Measurements from ENCODE around the gene INPP5E.
"Not testable (repeated sequence)": the region's sequence is repeated elsewhere in the genome, so short reads cannot be mapped to it uniquely, and the experiment has no call there.

Gene INPP5E

DNA sequence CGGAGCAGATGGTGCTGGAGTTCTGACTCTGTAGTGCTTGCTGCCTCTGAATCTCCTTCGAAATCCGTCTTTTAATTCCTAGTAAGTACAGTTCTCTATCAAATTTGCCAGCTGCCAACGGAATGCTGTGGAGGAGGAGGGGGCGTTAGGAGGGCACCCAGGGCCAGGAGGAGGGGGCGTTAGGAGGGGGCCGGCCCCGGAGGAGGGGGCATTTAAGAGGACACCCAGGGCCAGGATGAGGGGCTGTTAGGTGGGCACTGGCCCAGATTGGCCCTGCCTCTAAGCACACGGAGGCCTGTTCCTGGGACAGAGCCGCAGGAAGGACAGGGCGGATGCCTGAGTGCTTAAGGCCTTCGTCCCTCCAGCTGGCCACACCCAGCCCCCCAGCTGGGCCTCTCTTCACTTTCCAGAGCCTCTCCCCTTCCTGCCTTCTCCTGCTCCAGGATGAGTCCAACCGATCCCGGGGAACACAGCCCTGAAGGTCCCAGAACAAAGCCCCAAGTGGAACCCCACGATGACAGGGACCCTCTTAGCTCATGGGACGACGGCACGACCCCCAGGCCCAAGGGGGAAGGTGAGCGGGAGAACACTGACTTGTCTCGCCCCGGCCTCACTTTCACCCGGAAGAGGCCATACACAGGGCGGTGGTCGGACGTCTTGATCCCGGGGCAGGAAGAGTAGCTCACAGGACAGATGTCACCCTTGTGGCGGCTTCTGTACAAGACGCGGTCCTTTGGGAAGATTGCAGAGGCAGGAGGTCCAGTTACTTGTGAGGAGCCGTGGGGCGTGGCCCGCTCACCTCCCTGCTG, 9.8 kb downstream of the INPP5E start:
- DNase-seq (ENCODE audit: low spot score), result no peak

DNA sequence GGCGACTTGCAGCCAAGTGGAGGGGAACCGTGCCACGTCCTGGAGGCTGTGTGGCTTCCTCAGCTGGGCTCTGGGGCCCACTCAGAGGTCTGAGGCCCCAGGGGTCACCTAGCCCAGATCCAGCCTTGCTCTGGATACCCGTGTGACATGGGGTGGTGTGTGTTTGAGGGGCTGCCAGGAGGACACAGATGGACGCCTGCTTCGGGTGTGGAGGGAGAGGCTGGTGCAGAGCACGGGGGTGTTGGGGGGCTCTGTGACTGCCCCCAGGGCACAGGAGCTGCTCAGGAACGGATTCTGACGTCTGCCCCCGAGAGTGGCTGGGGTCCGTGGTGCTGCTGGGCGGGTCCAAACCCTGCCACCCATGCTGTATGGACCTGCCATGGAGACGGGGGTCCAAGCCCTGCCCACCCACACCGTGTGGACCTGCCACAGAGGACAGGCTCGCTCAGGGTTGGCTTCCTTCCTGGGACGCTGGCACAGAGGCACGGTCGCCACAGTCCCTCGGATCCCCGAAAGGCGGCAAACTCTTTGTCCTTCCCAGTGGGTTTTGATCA, 10.5 kb downstream of the INPP5E start:
- DNase-seq (ENCODE audit: low spot score), result no peak

DNA sequence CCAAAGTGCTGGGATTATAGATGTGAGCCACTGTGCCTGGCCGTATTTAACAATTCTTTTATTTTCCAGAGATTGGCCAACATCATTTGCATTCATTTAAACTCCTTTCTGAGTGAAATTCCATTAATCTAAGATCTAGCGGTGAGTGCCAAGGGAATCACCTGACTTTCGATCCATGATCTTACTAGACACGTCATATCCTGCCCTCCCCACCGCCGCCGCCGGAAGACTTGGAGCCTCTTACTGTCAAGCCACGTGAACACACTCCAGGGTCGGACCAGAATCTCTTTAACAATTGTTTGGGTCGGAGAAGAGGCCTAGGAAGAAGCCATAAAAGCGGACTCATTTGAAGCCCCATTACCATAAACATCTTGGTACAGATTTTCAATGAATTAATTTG, 12.9 kb downstream of the INPP5E start:
- no peak for DNase-seq (ENCODE audit: low spot score)

DNA sequence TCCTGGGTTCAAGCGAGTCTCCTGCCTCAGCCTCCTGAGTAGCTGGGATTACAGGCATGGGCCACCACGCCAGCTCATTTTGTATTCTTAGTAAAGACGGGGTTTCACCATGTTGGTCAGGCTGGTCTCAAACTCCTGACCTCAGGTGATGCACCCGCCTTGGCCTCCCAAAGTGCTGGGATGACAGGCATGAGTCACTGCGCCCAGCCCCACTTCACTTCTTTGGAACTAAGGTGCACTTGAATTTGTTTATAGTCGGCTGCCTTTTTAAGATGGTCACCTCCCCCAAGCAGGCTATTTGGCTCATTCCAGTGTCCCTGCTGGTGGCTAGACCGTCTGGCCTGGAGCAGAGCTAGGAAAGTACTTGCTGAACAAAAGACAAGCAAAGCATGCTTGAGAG, 14.3 kb downstream of the INPP5E start:
- not testable (repeated sequence) for DNase-seq (ENCODE audit: low spot score)

DNA sequence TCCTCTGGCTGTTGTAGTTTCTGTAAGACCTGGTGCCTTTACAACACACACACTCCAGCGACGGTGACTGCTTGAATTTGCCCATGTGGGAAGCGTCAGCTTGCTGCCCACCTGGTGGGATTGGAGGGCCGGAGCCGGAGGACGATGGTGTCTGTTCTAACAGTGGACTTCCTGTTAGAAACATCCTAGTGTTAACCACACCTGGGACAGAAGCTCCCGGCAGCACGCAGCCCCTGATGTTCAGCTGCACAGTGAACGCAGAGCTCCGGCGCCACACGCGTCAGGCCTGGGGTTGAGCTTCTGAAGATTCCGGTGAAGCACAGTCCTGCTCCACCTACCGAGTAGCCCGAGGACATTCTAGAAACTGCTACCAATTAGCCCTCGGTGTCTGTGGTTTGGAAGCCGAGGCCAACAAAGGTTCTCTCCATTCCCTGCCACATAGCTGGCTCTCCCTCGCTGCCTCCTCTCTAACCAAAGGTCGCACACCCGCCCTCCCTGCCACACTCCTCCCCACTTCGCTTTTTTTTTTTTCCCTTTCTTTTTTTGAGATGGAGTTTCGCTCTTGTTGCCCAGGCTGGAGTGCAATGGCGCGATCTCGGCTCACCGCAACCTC, 14.8 kb downstream of the INPP5E start:
- DNase-seq (ENCODE audit: low spot score), result no peak

DNA sequence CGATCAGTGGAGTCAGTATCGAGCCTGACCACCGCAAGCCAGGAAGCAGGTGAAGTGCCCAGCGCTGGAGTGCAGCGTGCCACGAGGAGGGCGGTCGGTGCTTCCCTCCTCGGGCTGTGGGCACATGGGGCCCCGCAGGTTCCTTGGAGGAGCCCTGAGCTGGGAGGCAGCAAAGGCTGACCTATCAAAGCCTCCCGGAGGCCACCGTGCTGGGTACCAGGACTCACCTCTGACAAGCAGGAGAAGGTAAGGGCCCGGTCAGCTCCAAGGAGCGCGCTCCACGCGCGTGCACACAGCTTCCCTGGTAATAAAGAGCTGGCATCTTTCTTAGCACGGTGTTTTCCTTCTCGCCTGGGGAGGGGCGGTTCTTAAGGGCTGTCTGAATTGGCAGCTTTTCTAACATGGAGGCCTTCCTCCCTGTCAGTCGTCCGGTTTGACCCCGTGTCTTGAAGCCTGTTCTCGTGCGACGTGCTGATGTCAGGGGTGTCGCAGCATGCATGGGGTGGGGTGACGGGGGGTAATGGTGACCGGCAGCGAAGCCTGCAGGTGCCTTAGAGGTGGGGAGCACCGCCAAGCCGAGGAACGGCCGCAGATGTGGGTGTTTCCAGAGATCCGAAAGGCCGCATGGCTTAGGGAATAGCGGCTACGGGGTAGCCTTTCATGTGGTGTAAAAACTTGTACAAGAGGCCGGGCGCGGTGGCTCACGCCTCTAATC, 16.1 kb downstream of the INPP5E start:
- no peak for DNase-seq (ENCODE audit: low spot score)

DNA sequence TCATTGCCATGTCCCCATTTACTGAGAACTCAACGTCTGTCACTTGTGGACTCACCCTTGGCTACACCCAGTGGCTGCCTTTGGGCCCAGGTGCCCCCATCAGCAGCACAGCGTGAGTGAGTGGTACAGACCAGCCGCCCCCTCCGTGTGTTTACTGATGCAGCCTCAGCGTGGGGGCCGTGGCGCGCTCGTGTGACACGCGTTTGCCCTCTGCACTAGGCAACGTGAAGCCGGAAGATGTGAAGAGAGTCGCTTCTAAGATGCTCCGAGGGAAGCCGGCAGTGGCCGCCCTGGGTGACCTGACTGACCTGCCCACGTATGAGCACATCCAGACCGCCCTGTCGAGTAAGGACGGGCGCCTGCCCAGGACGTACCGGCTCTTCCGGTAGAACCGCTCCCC, 16.8 kb downstream of the INPP5E start:
- no peak for DNase-seq (ENCODE audit: low spot score)

DNA sequence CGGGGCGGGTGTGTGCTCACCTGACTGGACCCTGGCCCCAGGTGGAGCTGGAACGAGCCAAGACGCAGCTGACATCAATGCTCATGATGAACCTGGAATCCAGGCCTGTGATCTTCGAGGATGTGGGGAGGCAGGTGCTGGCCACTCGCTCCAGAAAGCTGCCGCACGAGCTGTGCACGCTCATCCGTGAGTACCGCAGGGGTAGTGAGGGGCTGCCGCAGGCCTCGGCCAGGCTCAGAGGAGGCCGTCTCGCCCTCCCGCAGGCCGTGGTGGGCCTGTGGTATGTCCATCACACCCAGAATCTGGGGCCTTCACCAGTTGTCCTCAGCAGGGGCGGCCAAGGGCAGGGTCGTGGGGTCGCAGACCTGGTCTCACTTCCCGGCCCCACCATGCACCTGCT, 17.9 kb downstream of the INPP5E start:
- no peak for DNase-seq (ENCODE audit: low spot score)

DNA sequence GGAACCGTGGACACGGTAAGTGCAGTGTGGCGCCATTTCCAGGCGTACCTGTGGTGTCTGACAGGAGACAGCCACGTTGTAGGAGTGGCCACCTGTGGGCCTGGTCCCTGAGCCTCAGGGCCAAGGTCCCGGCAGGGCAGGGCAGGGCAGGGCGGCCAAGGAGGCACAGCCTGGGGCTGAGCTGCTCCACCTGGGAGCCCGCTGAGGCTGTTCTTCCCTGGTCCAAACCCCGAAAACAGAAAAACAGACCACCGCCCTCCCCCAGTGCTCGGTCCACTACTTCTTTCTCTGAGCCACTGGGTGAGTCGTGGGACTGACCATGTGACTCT, 20.6 kb downstream of the INPP5E start:
- DNase-seq (ENCODE audit: low spot score), result no peak

DNA sequence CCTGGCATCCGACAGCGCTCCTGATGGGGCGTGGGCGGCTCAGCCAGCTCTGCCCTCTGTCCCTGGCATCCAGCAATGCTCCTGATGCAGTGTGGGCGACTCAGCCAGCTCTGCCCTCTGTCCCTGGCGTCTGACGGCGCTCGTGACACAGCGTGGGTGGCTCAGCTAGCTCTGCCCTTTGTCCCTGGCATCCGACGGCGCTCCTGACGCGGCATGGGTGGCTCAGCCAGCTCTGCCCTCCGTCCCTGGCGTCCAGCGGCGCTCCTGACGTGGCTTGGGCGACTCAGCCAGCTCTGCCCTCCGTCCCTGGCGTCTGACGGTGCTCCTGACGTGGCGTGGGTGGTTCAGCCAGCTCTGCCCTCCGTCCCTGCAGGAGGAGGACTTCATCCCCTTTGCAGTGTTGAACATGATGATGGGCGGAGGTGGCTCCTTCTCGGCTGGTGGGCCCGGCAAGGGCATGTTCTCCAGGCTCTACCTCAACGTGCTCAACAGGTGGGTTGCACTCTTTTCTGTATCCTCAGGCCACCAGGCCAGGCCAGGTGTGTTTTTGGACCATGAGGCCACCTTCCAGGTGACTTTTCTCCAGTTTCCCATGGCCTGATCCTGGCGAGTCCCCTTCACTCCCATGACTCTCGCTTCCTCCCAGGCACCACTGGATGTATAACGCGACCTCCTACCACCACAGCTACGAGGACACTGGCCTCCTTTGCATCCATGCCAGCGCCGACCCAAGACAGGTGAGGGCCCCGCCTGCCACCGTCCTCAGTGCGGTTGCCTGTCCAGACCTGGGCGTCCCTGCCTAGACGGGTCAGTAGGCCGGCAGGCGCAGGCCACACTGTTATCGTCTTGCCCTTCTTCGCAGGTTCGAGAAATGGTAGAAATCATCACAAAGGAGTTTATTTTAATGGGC, 21.2 kb downstream of the INPP5E start:
- DNase-seq (ENCODE audit: low spot score), result no peak

DNA sequence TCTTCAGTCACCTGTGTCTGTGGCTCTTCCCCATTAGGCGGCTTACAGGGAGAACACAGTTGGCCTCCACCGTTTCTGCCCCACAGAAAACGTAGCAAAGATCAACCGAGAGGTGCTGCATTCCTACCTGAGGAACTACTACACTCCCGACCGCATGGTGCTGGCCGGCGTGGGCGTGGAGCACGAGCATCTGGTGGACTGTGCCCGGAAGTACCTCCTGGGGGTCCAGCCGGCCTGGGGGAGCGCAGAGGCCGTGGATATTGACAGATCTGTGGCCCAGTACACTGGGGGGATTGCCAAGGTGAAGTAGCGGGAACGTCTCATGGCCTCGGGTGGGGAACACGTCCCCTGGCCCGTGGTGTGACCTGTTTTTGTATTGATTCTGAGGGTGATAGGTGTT, 22.7 kb downstream of the INPP5E start:
- DNase-seq (ENCODE audit: low spot score), result no peak

DNA sequence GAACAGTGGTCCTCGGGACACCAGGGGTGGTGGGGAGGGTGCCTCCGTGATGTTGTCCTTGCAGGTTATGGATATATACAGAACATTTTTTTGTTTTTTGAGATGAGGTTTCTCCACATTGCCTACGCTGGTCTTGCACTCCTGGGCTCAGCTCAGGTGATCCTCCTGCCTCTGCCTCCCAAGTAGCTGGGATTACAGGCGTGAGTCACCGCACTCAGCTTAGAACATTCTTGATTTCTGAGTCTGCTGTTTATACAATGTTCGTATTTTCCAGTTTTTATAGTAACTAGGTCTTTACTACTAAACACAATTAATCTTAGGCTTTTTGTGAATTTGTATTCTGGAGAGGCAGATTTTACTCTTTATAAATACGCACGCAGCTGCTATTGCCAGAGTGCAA, 23.2 kb downstream of the INPP5E start:
- DNase-seq (ENCODE audit: low spot score), result no peak

DNA sequence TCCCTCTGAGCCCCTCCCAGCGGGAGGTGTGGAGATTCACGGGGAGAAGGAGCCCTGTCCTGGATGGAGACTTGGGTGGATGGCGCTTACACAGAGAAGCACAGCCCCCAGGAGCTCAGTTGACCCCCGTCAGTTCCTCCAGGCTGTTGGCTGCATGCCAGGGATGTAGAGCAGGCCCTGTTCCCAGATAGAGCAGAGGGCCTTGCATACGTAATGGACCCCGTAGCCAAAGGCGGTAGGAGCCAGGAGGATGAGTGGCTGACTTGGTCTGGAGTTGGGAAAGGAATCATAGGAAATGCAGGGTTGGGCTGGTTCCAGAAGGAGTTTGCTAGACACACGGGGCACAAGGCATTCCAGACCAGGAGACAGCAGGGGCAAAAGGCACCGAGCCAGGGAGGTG, 26.7 kb downstream of the INPP5E start:
- DNase-seq (ENCODE audit: low spot score), result no peak

DNA sequence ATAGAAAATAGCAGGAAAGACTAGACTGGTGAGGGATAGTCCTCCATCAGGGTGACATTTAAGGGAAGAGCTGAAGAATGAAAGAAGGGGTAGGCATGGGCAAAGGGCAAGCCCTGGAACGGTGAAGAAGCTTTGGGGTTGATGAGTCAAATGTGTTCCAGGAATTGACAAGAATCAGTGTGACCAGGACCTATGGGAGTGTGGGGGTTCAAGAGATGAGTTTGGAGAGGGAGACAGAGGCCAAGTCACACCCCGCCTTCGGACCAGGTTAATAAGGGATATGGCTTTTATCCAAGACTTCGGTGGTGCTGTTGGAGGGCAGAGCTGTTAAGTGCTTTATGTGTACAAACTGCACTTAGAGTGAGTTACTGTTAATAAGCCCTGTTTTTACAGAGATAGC, 28.3 kb downstream of the INPP5E start:
- DNase-seq (ENCODE audit: low spot score), result no peak

DNA sequence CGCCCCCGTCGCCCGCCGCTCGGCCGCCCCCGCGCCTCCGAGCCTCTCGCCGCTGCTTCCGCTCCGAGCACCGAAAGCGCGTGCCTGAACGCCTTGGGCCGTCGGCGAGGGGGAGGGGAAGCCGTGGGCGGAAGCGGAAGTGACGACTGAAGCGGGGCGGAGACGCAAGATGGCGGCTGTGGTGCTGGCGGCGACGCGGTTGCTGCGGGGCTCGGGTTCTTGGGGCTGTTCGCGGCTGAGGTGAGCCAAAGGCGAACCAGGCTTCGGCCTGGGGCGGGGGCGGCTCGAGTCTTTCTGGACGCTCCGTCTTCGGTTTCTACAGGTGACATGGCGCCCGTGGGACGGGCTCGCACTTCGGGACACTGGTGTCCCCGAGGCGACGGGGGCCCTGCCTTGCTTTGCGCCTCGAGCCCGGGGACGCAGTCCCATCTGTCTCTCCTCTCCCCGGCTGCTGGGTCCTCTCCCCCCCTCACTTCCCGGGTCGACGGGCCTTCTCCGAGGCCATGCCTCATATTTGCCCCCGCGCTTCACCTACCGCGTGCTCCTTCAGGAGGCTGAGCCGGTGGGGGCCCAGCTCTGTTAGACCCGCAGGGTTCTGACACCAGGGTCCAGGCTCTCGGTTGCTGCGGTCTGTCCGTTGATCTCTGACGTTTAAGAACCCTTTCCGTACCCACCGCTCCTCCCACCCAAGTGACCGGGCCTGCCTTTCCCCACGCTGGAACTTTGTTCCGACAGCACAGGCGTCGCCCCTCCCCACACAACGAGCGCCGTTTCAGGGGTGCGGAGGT, 29.0 kb downstream of the INPP5E start, which contains the start of the genes ENTR1 and PMPCA:
Gene ENTR1 (minus strand): TSS at position 115 of the 788 bp plus-strand sequence. CDS start 217 bp downstream, outside the sequence.
Gene PMPCA (plus strand): TSS at position 159 of the 788 bp plus-strand sequence. CDS start 11 bp downstream, at position 170.
- DNase-seq (ENCODE audit: low spot score), result peak; percentile 92

DNA sequence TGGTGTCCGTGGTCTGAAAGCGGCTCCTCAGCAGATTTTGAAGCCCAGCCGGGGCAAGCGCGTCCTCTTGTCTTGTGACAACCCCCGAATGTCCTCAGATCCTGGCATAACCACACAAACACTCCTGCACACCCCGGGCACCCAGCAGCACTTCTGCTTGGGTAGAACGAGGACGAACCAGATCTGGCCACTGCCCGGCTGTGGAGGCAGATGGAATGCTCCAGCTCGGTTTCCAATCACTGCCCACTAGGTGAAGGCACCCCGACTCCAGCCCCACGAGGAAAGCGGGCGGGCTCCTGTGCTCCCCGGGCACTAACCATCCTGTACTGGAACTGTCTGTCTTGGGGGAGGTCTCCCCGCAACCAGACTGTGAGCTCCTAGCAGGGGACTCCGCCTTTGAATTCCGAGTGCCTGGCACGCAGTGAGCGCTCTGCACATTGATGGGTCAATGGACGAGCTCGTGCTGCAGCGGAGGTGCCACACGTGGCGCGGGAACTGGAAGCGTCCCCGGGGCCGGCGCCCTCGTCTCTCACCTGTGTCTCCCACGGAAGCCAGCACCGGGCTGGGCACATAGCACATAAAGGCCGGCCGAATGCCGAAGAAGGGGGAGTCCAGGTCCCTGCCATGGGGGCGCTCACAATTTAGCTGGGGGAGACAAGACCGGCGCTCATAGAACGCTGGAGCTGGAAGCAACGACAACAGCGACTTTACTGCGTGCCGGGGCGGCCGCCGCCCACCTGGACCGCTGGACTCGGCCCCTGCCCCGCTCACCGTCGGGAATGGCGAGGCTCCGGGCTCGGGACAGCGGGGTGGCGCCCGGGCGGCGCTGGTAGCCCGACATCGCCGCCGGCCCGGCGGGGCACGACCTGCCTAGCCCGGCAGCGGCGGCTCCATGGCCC, 29.8 kb downstream of the INPP5E start:
- no peak for DNase-seq (ENCODE audit: low spot score)

DNA sequence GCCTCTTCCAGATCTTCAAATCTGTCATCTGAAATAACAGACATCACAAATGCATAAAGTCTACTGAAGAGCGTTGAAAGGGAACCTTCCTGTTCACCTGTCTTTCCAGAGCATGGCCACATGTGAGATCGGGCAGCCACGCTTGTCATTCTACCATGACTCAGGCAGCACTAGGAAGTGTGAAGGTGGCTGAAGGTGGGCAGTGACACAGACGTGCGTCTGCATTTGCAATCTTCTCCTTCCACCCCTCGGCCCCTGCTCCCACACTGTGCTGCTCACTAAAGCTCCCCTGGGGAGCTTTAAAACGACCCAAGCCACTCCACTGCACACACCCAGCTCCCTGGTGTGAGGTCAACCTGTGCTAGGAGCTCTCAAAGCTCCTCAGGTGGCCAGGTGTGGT, 31.7 kb downstream of the INPP5E start:
- no peak for DNase-seq (ENCODE audit: low spot score)

DNA sequence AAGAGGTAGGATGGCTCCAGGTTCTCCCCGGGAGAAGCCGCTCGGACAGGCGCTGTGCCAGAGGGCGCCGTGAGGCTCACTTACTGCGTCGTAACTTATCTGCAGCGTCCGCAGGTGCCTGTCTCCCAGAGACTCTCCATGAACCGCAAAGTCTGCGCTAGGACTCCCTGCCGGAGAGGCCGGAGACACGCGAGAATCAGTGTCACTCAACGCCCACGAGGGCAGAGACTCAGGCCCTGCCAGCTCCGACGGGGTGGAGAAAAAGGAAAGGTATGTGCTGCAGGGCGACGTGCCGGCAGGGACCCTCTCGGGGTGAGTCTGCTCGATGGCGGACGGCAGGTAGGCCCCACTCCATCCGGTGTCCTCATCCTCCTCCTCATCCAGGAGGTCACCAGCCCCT, 32.6 kb downstream of the INPP5E start:
- not testable (repeated sequence) for DNase-seq (ENCODE audit: low spot score)

DNA sequence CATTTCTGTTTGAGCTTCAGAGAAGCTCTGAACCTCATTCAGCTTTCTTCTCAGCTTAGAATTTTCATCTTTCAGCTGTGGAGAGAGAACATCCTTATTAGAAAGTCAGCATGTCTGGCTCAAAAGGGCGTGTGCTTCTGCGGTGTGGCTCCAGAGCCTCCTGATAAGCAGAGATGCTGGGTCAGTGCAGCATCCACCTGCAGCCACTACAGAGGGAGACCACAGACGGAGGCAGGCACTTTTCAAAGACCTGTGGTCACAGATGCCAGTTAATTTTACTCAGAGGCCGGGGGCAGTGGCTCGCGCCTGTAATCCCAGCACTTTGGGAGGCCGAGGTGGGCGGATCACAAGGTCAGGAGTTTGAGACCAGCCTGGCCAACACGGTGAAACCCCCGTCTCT, 33.7 kb downstream of the INPP5E start:
- not testable (repeated sequence) for DNase-seq (ENCODE audit: low spot score)

DNA sequence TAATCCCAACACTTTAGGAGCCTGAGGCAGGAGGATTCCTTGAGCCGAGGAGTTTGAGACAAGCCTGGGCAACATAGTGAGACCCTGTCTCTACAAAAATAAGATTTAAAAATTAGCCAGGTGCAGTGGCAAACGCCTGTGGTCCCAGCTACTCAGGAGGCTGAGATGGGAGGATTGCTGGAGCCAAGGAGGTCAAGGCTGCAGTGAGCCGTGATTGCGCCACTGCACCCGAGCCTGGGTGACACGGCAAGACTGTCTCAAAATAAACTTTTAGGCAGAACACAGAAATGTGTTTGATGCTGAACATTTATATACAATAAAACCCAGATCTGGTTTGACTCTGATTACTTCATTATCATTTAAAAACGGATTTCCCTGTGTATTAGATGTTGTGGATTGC, 34.2 kb downstream of the INPP5E start:
- DNase-seq (ENCODE audit: low spot score), result no peak
